ENCODE measurements around the gene PCDH12.

PCDH12 gene

DNA sequence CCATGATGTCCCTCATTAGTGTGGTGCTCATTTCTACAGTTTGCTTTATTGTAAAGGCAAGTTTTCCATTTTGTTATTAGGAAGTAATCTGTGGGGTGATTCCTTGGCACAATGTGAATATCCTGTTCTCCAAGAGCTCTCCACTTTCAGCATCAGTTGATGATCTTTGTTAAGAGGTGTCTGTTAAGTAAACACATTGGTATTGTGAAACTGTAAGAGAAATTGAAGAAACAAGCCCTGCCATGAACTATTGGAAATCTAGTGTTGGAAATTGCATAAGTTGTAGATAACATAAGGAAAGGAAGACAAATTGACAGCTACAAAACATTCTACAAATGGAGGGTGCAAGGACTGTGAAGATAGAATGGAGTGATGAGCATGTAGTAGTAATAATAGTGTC is 28.1 kb upstream of the PCDH12 start:
- CTCF ChIA-PET: interaction anchor here (0.6 kb wide), 1 partner anchor 29 kb away, joined by 3 read pairs; no protein-coding TSS in a partner anchor
- POLR2A ChIA-PET (ENCODE audit: low non-redundant PET): no interaction called here
- H3K27ac ChIP-seq: no peak overlapping the region
- no peak for TF ChIP-seq CTCF (conservative IDR thresholded peaks at IDR 0.05; ENCODE audit: low read depth)
- no peak for DNase-seq (ENCODE audit: low spot score)

DNA sequence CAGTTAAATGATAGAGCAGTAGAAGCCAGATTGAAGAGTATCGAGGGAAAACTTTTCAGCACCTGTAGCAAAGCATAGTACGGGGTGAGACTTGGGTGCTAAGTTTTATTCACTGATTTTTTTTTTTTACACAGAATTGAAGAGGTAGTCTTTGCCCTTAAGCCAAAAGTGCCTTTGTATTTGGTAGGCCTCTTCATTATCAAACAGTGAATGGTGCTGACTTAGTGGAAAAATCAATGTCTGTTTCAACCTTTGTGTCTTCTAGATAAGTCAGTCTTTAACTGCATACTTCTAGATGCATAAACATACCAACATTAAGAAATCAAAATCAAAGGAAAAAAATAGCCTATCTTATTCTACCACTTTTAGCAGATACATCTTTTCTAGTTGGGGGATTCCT is 24.6 kb upstream of the PCDH12 start:
- ChIA-PET POLR2A (ENCODE audit: low non-redundant PET) (no interaction called here), CTCF (interaction anchor here (1.3 kb wide), 1 partner anchor 32 kb away, joined by 4 read pairs; no protein-coding TSS in a partner anchor)
- DNase-seq (ENCODE audit: low spot score): no peak
- no peak overlapping the region for H3K27ac ChIP-seq
- TF ChIP-seq CTCF (conservative IDR thresholded peaks at IDR 0.05; ENCODE audit: low read depth): no peak

GRCh38 chr5:141978389-141978788 is 20.4 kb upstream of the PCDH12 start:
- ChIA-PET CTCF (interaction anchor here (1.1 to 1.5 kb wide), 2 partner anchors 9 to 17 kb away, joined by 3 read pairs; partner anchors contain the start of gene RNF14), POLR2A (ENCODE audit: low non-redundant PET) (interaction anchor here (1.3 kb wide), 1 partner anchor 9 kb away, joined by 5 read pairs; the partner anchor contains the start of gene RNF14)
- H3K27ac ChIP-seq: no peak overlapping the region
- no peak for DNase-seq (ENCODE audit: low spot score)
- no peak for TF ChIP-seq CTCF (conservative IDR thresholded peaks at IDR 0.05; ENCODE audit: low read depth)

DNA sequence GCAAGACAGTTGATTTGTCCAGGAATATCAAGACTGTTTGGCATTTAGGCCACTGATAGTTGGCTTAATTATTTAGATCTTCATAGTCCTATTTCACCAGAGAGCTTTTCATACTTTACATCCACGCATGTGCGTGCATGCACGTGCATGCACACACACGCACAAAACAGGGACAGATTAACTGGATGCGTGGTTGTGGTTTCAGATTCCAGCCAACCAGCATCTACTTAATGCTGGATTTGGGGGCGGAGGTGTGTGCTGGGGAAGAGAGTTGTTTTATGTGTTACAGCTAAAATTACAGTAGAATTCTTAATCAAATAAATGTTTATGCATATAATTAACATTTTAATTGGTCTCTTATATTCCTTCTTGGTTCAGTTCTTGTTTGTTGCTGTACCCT is 18.2 kb upstream of the PCDH12 start:
- DNase-seq (ENCODE audit: low spot score): peak; percentile 51
- ChIA-PET POLR2A (ENCODE audit: low non-redundant PET) (no interaction called here), CTCF (interaction anchor here (0.6 to 1.4 kb wide), 2 partner anchors 15 to 155 kb away, joined by 3 to 8 read pairs; no protein-coding TSS in a partner anchor)
- TF ChIP-seq CTCF (conservative IDR thresholded peaks at IDR 0.05; ENCODE audit: low read depth): no peak
- H3K27ac ChIP-seq: no peak overlapping the region

GRCh38 chr5:141973871-141974595 is 16.0 kb upstream of the PCDH12 start:
- peak; percentile 45 for DNase-seq (ENCODE audit: low spot score)
- TF ChIP-seq CTCF (conservative IDR thresholded peaks at IDR 0.05; ENCODE audit: low read depth): no peak
- no peak overlapping the region for H3K27ac ChIP-seq
- ChIA-PET CTCF (no interaction called here), POLR2A (ENCODE audit: low non-redundant PET) (no interaction called here)

DNA sequence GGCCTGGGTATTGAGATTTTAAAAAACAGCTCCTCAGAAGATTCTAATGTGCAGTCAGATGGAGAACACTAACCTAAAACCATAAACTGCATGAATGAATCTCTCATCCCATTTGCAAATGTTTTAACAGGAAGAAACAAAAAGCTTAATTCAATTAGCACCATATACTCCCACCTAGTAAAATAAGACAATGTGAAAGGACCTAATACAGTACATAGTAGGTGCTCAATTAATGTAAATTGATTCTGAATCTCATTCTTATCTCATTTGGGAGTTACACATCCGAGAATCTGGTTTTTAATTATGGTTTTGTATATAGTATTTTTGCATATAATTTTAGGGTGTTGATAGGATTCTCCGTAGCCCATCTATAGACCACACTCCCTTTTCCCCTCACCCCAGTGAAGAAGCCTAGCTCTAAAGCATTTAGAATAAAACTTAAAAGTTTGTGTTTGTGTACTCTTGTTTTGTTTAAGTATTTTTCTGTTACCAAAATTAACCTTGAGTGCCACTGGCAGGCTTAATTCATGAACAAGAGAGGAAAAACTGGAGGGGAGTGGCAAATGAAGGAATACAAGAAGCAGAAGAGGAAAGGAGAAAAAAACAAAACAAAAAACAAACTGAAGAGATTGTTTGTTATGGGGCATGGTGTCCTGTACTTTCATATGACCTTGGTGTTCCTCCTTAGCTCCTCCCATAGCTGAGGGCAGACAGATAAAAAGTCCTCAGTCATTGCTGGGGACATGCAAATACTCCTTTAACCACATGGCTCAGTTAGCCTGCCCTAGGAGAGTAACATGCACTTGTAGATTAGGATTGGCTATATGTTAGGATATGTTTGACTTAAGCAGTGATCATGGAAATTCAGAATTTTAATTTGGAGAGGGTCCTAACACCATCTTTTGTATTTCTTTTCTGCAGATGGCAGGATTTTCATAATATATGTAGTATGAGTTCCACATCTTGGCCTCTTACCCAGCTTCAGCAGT is 12.1 kb upstream of the PCDH12 start:
- DNase-seq (ENCODE audit: low spot score): no peak
- CTCF ChIA-PET: interaction anchor here (0.9 to 3.2 kb wide), 8 partner anchors 7 to 278 kb away, joined by 3 to 22 read pairs (median 4); partner anchors contain the start of gene PCDH1
- TF ChIP-seq CTCF (conservative IDR thresholded peaks at IDR 0.05; ENCODE audit: low read depth): no peak
- POLR2A ChIA-PET (ENCODE audit: low non-redundant PET): interaction anchor here (0.5 to 2.1 kb wide), 5 partner anchors 8 to 283 kb away, joined by 3 to 11 read pairs (median 5); partner anchors contain the start of gene DELE1
- H3K27ac ChIP-seq: peak overlapping the region; percentile 96
